Common myeloid progenitor, CD34-positive (primary cell): Measurements from ENCODE around the gene SCUBE1.
A peak's percentile ranks its signal among the peaks of the same experiment; 100 is the strongest.

Experiments
- CTCF ChIA-PET: fragments of 350-600 bp; sonication (Branson Sonifier 250); formaldehyde crosslinking; loops from one replicate; lab custom pipeline; 2021; ENCODE audit warnings: antibody characterized with exemption; lab: Charles Lee
- POLR2A ChIA-PET: fragments of 350-600 bp; sonication (Branson Sonifier 250); formaldehyde crosslinking; loops from one replicate; lab custom pipeline; 2021; ENCODE audit warnings: antibody characterized with exemption; lab: Charles Lee
- DNase-seq, 3 donors: peaks; one replicate each; pipeline versions ENCODE4 v3.0.0 to v3.0.0-alpha.2; 2013
- H3K27ac ChIP-seq, 2 experiments: 1 replicate in 1 of 2; 2 replicates in 1 of 2; pipeline ENCODE4 v1.7.0; 2013; ENCODE audit warnings: inconsistent platforms in 2 of 2, low read length in 2 of 2, mild to moderate bottlenecking in 2 of 2, low read depth in 1 of 2, moderate library complexity in 1 of 2; ENCODE audit not compliant: severe bottlenecking in 2 of 2, insufficient read depth in 1 of 2, poor library complexity in 1 of 2
- H3K27me3 ChIP-seq, 5 experiments: replicated peaks in 2 of 5; 1 replicate in 3 of 5; 2 replicates in 2 of 5; pipeline versions ENCODE4 v1.6.1 to v1.7.0; 2013; ENCODE audit warnings: low read length in 4 of 5, mild to moderate bottlenecking in 2 of 5, moderate library complexity in 2 of 5, inconsistent platforms in 1 of 5; ENCODE audit not compliant: insufficient read depth in 5 of 5, control insufficient read depth in 4 of 5
- H3K36me3 ChIP-seq, 4 experiments: 1 replicate in 2 of 4; 2 replicates in 2 of 4; pipeline versions ENCODE4 v1.6.1 to v1.7.0; 2013; ENCODE audit warnings: low read length in 3 of 4, control low read depth in 1 of 4, mild to moderate bottlenecking in 1 of 4; ENCODE audit not compliant: control insufficient read depth in 4 of 4, insufficient read depth in 4 of 4
- H3K4me1 ChIP-seq, 4 experiments: 1 replicate in 3 of 4; 2 replicates in 1 of 4; pipeline versions ENCODE4 v1.6.1 to v1.7.1; 2013; ENCODE audit warnings: low read length in 3 of 4, mild to moderate bottlenecking in 3 of 4, control low read depth in 1 of 4, inconsistent platforms in 1 of 4, moderate library complexity in 1 of 4; ENCODE audit not compliant: control insufficient read depth in 4 of 4, insufficient read depth in 4 of 4; ENCODE audit errors: control extremely low read depth in 1 of 4
- H3K4me3 ChIP-seq, 7 experiments: 1 replicate in 4 of 7; 2 replicates in 3 of 7; pipeline versions ENCODE4 v1.5.1 to v1.7.0; 2013; ENCODE audit warnings: mild to moderate bottlenecking in 7 of 7, low read length in 6 of 7, moderate library complexity in 6 of 7, inconsistent platforms in 2 of 7, low read depth in 2 of 7, control low read depth in 1 of 7; ENCODE audit not compliant: insufficient read depth in 4 of 7, control insufficient read depth in 1 of 7; ENCODE audit errors: extremely low read depth in 1 of 7
- H3K9me3 ChIP-seq, 5 experiments: 1 replicate in 4 of 5; 2 replicates in 1 of 5; pipeline versions ENCODE4 v1.6.1 to v1.7.1; 2013; ENCODE audit warnings: low read length in 4 of 5, mild to moderate bottlenecking in 2 of 5, inconsistent platforms in 1 of 5, low read depth in 1 of 5, moderate library complexity in 1 of 5; ENCODE audit not compliant: control insufficient read depth in 4 of 5, insufficient read depth in 2 of 5; ENCODE audit errors: control extremely low read depth in 1 of 5
- WGBS: methylation state at CpG from one replicate; pipeline ENCODE4 v1.1.5; 2013; ENCODE audit not compliant: insufficient coverage; 5-methylcytosine and 5-hydroxymethylcytosine counted together

Gene SCUBE1

GRCh38 chr22:43152003-43152356 lies 191.2 kb downstream of the SCUBE1 start:
- ChIA-PET CTCF (interaction anchor here (1.6 kb wide), 1 partner anchor 12 kb away, joined by 5 read pairs; no protein-coding TSS in a partner anchor), POLR2A (no interaction called here)
- peaks cover 0 to 64% (median 52%) of the 10 kb centered on the region in 4 experiments for H3K4me1 ChIP-seq
- WGBS, result 0% methylated on average over 18 of the region's 18 CpGs
- peak overlapping the region in 1 of 2 experiments; percentile 72 for H3K27ac ChIP-seq
- H3K9me3 ChIP-seq, result no peaks in the 10 kb centered on the region
- peak in 1 of 3 donors; percentile 43 for DNase-seq
- H3K27me3 ChIP-seq, result no peaks in the 10 kb centered on the region
- H3K36me3 ChIP-seq, result peaks cover 0 to 7% (median 3%) of the 10 kb centered on the region in 4 experiments
- H3K4me3 ChIP-seq, result peak overlapping the region; percentile 42 to 86 (median 76)

GRCh38 chr22:43151251-43152002 lies 191.7 kb downstream of the SCUBE1 start, which contains the start of gene TSPO:
TSPO (plus strand) TSS chr22:43151559; CDS start chr22:43159239, 7,680 bp downstream.
- Histone ChIP-seq H3K9me3 (no peaks in the 10 kb centered on the region), H3K27ac (peak within 1 kb of the TSS in 1 of 2 experiments; percentile 72), H3K4me3 (peak within 1 kb of the TSS; percentile 48 to 86 (median 76)), H3K4me1 (peaks cover 0 to 69% (median 54%) of the 10 kb centered on the region in 4 experiments), H3K27me3 (no peaks in the 10 kb centered on the region), H3K36me3 (peaks cover 0 to 7% (median 1%) of the 10 kb centered on the region in 4 experiments)
- WGBS, result under 1% methylated on average over 56 of the region's 75 CpGs
- peak in 2 of 3 donors; percentile 21 to 46 for DNase-seq
- CTCF ChIA-PET, result interaction anchor here (1.6 kb wide), 1 partner anchor 13 kb away, joined by 5 read pairs; no protein-coding TSS in a partner anchor
- POLR2A ChIA-PET, result no interaction called here

- ChIA-PET POLR2A (no interaction called here), CTCF (interaction anchor here (1.6 kb wide), 1 partner anchor 14 kb away, joined by 5 read pairs; no protein-coding TSS in a partner anchor)
- 82% methylated on average over 13 of the region's 15 CpGs for WGBS
- Histone ChIP-seq H3K27ac (peak overlapping the region in 1 of 2 experiments; percentile 72), H3K4me3 (peak overlapping the region; percentile 36 to 86 (median 76)), H3K9me3 (no peaks in the 10 kb centered on the region), H3K4me1 (peaks cover 0 to 65% (median 54%) of the 10 kb centered on the region in 4 experiments), H3K36me3 (peaks cover 0 to 3% (median under 1%) of the 10 kb centered on the region in 4 experiments), H3K27me3 (no peaks in the 10 kb centered on the region)
- no peak for DNase-seq
These were observed 192.4 kb downstream of the SCUBE1 start for GRCh38 chr22:43150731-43151206.

GRCh38 chr22:43148581-43148980 lies 194.6 kb downstream of the SCUBE1 start:
- ChIA-PET CTCF (interaction anchor here (1.2 to 2.9 kb wide), 4 partner anchors 10 to 21 kb away, joined by 3 to 14 read pairs (median 4); no protein-coding TSS in a partner anchor), POLR2A (interaction anchor here (0.6 kb wide), 1 partner anchor 10 kb away, joined by 3 read pairs; no protein-coding TSS in a partner anchor)
- Histone ChIP-seq H3K4me3 (no peak overlapping the region), H3K9me3 (no peaks in the 10 kb centered on the region), H3K27me3 (no peaks in the 10 kb centered on the region), H3K4me1 (peaks cover 0 to 53% (median 45%) of the 10 kb centered on the region in 4 experiments), H3K27ac (no peak overlapping the region), H3K36me3 (no peaks in the 10 kb centered on the region)
- DNase-seq, result peak in 1 of 3 donors; percentile 17
- 50% methylated on average over 4 of the region's 6 CpGs for WGBS

- 22% methylated on average over 8 of the region's 8 CpGs for WGBS
- POLR2A ChIA-PET, result interaction anchor here (0.6 to 1.0 kb wide), 2 partner anchors 17 to 532 kb away, joined by 3 to 4 read pairs; no protein-coding TSS in a partner anchor
- Histone ChIP-seq H3K4me1 (peaks cover 0 to 56% (median 50%) of the 10 kb centered on the region in 4 experiments), H3K27ac (no peak overlapping the region), H3K27me3 (no peaks in the 10 kb centered on the region), H3K4me3 (peak overlapping the region in 4 of 7 experiments; percentile 22 to 60 (median 38)), H3K9me3 (no peaks in the 10 kb centered on the region), H3K36me3 (no peaks in the 10 kb centered on the region)
- peak; percentile 57 to 84 (median 84) for DNase-seq
- CTCF ChIA-PET, result interaction anchor here (1.1 to 2.9 kb wide), 6 partner anchors 10 to 38 kb away, joined by 3 to 14 read pairs (median 4); partner anchors contain the start of gene BIK
These were observed 195.4 kb downstream of the SCUBE1 start for GRCh38 chr22:43147821-43148220.
